HG03108 (cell line): ENCODE data around the gene MCM10.

Source experiments
- ATAC-seq: cut with Tn5 transposase; IDR thresholded peaks from one replicate; pipeline ENCODE4 v1.9.1; 2021; ENCODE audit warnings: moderate library complexity; ENCODE audit not compliant: unreplicated experiment

MCM10 gene

GRCh38 chr10:13256627-13257026 lies 95.3 kb downstream of the MCM10 start:
- no peak for ATAC-seq

GRCh38 chr10:13257621-13258140 lies 96.3 kb downstream of the MCM10 start:
- ATAC-seq: no peak
